Lung (tissue), 10 donors: ENCODE results near the gene NBPF9. TPM values are rescaled to one million over a fixed set of nuclear protein-coding genes. Genes with fewer than 3 reads are reported as not detected.
"Not testable (repeated sequence)": the region's sequence is repeated elsewhere in the genome, so short reads cannot be mapped to it uniquely, and the experiment has no call there.

ENCODE experiments used
- ATAC-seq: fragments of 200-7000 bp; cut with Tn5 transposase; one replicate; pipeline ENCODE4 v1.9.1; 2020; ENCODE audit warnings: moderate number of reproducible peaks; ENCODE audit not compliant: insufficient read depth, low FRiP score
- DNase-seq, 3 donors: peaks; one replicate each; pipeline ENCODE4 v3.0.0-alpha.2; 2013 to 2017
- H3K27ac ChIP-seq, 2 donors: one replicate each; pipeline ENCODE4 v1.5.1; 2013; ENCODE audit warnings: mild to moderate bottlenecking in 2 of 2, moderate library complexity in 2 of 2, control low read depth in 1 of 2, inconsistent platforms in 1 of 2, low read depth in 1 of 2, low read length in 1 of 2
- H3K27me3 ChIP-seq, 3 donors: one replicate each; pipeline ENCODE4 v1.5.1; 2013; ENCODE audit warnings: low read length in 2 of 3; ENCODE audit not compliant: control insufficient read depth in 3 of 3, insufficient read depth in 3 of 3
- H3K36me3 ChIP-seq, 4 donors: one replicate each; pipeline ENCODE4 v1.5.1; 2013; ENCODE audit warnings: low read length in 4 of 4, mild to moderate bottlenecking in 1 of 4, moderate library complexity in 1 of 4; ENCODE audit not compliant: control insufficient read depth in 4 of 4, insufficient read depth in 4 of 4
- H3K4me1 ChIP-seq, 5 donors: one replicate each; pipeline ENCODE4 v1.5.1; 2013; ENCODE audit warnings: low read length in 5 of 5, mild to moderate bottlenecking in 2 of 5, moderate library complexity in 1 of 5; ENCODE audit not compliant: control insufficient read depth in 5 of 5, insufficient read depth in 5 of 5
- H3K4me3 ChIP-seq: one replicate; pipeline ENCODE4 v1.5.1; 2013; ENCODE audit warnings: mild to moderate bottlenecking, control low read depth, moderate library complexity
- H3K9ac ChIP-seq, 2 donors: one replicate each; pipeline ENCODE4 v1.5.1; 2013; ENCODE audit warnings: low read length in 2 of 2, control low read depth in 1 of 2; ENCODE audit not compliant: insufficient read depth in 1 of 2
- H3K9me3 ChIP-seq, 4 donors: one replicate each; pipeline ENCODE4 v1.5.1; 2013; ENCODE audit warnings: low read length in 3 of 4, mild to moderate bottlenecking in 1 of 4, moderate library complexity in 1 of 4; ENCODE audit not compliant: control insufficient read depth in 4 of 4, insufficient read depth in 3 of 4
- WGBS, 2 donors: extraction: QIAGEN DNeasy Blood & Tissue Kit; methylation state at CpG; one replicate each; pipeline ENCODE4 v1.1.7; 2013; 5-methylcytosine and 5-hydroxymethylcytosine counted together
- polyA plus RNA-seq, 2 donors: library from polyadenylated mRNA; stranded (reverse); fragments of 200-250 nt; gene quantifications; one replicate each; pipeline ENCODE4 v1.2.1, GENCODE V29; 2013
- total RNA-seq, 2 donors: library from RNA; depleted of rRNA in 1 of 2; stranded (reverse); fragments of >200 nt in 1 of 2; gene quantifications; one replicate each; pipeline ENCODE4 v1.2.1, GENCODE V29; 2014 to 2021
- donor health status: Bipolar disorder and iron deficiency.
- donor health status: healthy.
- donor health status: DM: yes; HTN: yes; CAD: no.

Gene NBPF9
- total and polyA plus RNA-seq, 4 donors: 9.5 to 35.4 (median 18.1) TPM

GRCh38 chr1:149008769-149009168 is 94.6 kb downstream of the NBPF9 start:
- not testable (repeated sequence) for H3K36me3 ChIP-seq, H3K27me3 ChIP-seq, H3K4me3 ChIP-seq, DNase-seq, H3K27ac ChIP-seq, ATAC-seq, H3K9ac ChIP-seq, H3K4me1 ChIP-seq, H3K9me3 ChIP-seq
- 94% methylated on average over 2 of the region's 2 CpGs for WGBS, 2 donors

- not testable (repeated sequence) for H3K4me3 ChIP-seq, H3K27me3 ChIP-seq, H3K9ac ChIP-seq, H3K9me3 ChIP-seq, H3K36me3 ChIP-seq, H3K27ac ChIP-seq, H3K4me1 ChIP-seq, DNase-seq, ATAC-seq
- no CpG with 5 or more reads among the region's 4 CpGs for WGBS, 2 donors
Measured at GRCh38 chr1:149008326-149008725, 95.0 kb downstream of the NBPF9 start.
